GM12874 (cell line): ENCODE data around the gene GORASP2.

Source experiments
- TF ChIP-seq, protein P1 (sequence below): IDR thresholded peaks from 2 replicates; pipeline ENCODE4 v1.5.1; 2011; ENCODE audit warnings: low read depth, mild to moderate bottlenecking, control low read depth, low read length, moderate library complexity; ENCODE audit not compliant: insufficient read depth

The GORASP2 gene

DNA sequence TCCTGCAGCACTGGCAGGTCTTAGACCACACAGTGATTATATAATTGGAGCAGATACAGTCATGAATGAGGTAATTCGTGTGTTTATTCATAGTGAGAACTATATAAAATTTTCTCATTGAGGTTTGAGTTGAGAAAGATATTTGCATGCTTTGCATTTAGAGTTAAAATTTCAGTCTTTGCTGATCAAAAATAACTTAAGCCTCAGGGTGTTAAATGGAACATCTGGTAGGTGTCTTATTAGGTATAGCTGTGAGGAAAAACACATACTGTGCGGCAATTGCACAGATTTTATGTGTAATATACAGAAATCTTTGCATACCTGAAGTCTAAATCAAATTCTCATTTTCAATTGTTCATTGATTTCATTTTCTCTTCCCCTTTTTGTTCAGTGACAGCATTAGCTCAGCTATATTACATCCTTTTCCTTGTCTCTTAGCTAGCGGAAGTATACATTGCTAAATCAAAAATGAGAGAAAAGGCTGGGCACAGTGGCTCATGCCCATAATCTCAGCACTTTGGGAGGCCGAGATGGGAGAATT is 21.2 kb downstream of the GORASP2 start:
- TF ChIP-seq, protein P1, sequence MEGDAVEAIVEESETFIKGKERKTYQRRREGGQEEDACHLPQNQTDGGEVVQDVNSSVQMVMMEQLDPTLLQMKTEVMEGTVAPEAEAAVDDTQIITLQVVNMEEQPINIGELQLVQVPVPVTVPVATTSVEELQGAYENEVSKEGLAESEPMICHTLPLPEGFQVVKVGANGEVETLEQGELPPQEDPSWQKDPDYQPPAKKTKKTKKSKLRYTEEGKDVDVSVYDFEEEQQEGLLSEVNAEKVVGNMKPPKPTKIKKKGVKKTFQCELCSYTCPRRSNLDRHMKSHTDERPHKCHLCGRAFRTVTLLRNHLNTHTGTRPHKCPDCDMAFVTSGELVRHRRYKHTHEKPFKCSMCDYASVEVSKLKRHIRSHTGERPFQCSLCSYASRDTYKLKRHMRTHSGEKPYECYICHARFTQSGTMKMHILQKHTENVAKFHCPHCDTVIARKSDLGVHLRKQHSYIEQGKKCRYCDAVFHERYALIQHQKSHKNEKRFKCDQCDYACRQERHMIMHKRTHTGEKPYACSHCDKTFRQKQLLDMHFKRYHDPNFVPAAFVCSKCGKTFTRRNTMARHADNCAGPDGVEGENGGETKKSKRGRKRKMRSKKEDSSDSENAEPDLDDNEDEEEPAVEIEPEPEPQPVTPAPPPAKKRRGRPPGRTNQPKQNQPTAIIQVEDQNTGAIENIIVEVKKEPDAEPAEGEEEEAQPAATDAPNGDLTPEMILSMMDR: no peak

DNA sequence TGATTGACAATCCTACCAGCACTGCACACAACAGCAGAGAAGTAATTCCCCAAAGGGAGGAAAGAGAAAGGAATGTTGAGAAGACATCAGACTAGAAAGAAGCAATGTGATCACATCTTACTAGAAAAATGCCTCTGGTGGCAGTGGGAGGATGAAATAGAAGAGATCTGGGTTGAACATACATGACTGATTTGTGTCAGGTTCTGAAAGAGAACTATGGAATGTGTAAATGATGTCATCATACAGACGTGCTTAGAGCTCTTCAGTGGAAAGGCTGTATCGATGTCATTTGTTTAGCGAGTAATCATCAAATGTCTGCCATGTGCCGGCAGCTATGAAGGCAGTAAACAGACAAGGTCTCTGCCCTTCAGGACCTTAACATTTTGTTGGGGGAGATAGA is 24.9 kb downstream of the GORASP2 start:
- TF ChIP-seq, protein P1: no peak

DNA sequence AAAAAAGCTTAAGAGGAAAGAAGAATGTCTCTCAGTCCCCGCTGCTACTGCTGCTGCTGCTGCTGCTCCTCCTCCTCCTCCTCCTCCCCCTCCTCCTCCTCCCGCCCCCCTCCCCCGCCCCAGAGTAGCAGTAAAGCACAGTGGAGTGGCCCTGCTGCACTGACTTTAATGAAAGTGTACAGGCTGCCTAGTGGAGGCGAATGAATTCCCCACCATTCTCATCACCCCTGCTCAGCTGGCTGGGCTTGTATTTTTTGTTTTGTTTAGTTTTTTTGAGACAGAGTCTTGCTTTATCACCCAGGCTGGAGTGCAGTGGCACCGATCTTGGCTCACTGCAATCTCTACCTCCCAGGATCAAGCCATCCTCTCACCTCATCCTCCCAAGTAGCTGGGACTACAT is 34.3 kb downstream of the GORASP2 start:
- TF ChIP-seq, protein P1: no peak

DNA sequence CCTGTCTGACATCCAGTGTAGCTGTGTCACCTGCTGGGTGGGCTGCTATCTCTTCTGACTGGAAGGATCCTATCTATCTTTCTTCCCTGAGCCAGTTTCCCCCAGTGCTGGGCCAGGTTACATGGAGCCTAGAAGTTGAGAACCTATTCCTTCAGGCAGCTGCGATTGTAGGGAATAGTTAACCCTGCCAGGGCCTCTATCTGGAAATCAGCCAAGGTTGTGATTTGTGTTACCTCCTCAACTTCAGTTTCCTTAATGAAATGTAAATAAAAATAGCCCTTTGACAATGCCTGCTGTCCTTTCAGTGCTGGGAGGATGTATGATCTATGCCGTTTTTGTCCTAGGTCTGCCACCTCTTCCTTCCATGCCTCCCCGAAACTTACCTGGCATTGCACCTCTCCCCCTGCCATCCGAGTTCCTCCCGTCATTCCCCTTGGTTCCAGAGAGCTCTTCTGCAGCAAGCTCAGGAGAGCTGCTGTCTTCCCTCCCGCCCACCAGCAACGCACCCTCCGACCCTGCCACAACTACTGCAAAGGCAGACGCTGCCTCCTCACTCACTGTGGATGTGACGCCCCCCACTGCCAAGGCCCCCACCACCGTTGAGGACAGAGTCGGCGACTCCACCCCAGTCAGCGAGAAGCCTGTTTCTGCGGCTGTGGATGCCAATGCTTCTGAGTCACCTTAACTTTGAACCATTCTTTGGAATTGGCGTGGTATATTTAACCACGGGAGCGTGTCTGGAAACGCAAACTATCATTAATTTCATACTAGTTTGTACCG is 36.6 kb downstream of the GORASP2 start:
- TF ChIP-seq, protein P1: no peak

DNA sequence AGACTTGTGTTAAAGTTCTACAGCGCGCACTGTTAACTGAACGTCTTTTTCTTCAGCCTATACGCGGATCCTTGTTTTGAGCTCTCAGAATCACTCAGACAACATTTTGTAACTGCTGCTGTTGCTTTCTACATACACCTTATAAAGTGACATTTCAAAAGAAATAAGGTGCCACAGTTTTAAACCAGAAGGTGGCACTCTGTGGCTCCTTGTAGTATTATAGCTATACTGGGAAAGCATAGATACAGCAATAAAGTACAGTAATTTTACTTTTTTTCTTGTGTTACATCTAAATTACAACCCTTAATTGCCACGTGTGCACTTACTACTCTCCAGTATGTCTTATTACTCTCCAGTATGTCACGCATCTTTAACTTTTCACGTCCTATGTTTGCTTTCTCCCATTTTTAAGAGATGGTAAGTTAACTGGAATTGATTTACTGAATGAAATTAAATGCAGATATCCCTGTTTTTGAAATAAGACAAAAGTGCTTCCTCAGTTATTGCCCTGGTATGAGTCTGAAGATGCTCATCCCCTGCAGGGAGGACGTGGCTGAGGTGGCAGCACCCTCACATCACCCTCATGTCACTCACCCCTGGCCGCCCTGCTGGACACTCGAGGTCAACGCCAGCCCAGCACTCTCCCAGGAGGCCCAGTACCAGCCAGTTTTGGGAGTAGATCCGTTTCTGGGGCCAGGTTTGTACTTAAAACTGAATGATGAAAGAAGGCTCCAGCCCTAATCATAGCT is 37.8 kb downstream of the GORASP2 start:
- TF ChIP-seq, protein P1: 0 out of 2 replicates have a peak, but pooled peaks have one; percentile 15

DNA sequence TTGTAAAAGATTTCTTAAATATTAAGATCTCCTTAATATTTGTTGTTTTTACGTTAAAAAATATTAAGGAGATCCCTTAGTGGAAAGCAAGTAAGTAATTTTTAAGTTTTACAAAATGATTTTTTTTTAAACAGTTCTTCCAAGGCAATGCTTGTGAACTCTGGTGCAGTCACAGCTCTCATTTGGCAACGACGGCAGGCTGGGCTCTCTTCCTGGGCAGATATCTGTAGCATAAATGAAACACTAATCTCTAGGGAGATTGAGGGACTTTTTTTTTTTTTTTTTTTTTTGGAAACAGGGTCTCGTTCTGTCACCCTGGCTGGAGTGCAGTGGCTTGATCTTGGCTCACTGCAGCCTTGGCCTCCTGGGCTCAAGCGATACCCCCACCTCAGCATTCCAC is 38.5 kb downstream of the GORASP2 start:
- TF ChIP-seq, protein P1: no peak
